NK-92 treated with Interleukin-12 subunit alpha and Interleukin-12 subunit beta, amount 100 ng/mL, for 24 hours (cell line): ENCODE measurements around the gene ASXL1.

Experiments
- DNase-seq: peaks from one replicate; lab custom pipeline; 2025; lab: John Stamatoyannopoulos, UW

The ASXL1 gene

GRCh38 chr20:32466739-32467505 lies 108.8 kb downstream of the ASXL1 start:
- no peak for DNase-seq

- no peak for DNase-seq
Measured at GRCh38 chr20:32467506-32468312, 109.6 kb downstream of the ASXL1 start.

- no peak for DNase-seq
Measured at GRCh38 chr20:32468313-32468640, 110.1 kb downstream of the ASXL1 start.

GRCh38 chr20:32468860-32469259 lies 110.7 kb downstream of the ASXL1 start:
- no peak for DNase-seq

GRCh38 chr20:32470025-32470861 lies 112.1 kb downstream of the ASXL1 start:
- DNase-seq = no peak

- DNase-seq = no peak
Measured at GRCh38 chr20:32470940-32471339, 112.8 kb downstream of the ASXL1 start.

GRCh38 chr20:32472581-32473207 lies 114.6 kb downstream of the ASXL1 start:
- DNase-seq = no peak

GRCh38 chr20:32473231-32474008 lies 115.3 kb downstream of the ASXL1 start:
- DNase-seq = no peak

GRCh38 chr20:32474009-32474716 lies 116.0 kb downstream of the ASXL1 start:
- DNase-seq = no peak

- DNase-seq = no peak
Measured at GRCh38 chr20:32474717-32474966, 116.5 kb downstream of the ASXL1 start.

- DNase-seq = no peak
Measured at GRCh38 chr20:32474967-32475811, 117.1 kb downstream of the ASXL1 start.

GRCh38 chr20:32476684-32477593 lies 118.8 kb downstream of the ASXL1 start:
- DNase-seq = no peak

GRCh38 chr20:32477594-32478512 lies 119.7 kb downstream of the ASXL1 start:
- no peak for DNase-seq

- no peak for DNase-seq
Measured at GRCh38 chr20:32478576-32478975, 120.4 kb downstream of the ASXL1 start.

- DNase-seq = no peak
Measured at GRCh38 chr20:32479012-32479411, 120.9 kb downstream of the ASXL1 start.

- no peak for DNase-seq
Measured at GRCh38 chr20:32479697-32480171, 121.6 kb downstream of the ASXL1 start.

- DNase-seq = no peak
Measured at GRCh38 chr20:32480371-32481241, 122.5 kb downstream of the ASXL1 start.
